ENCODE data around the gene CRISPLD2.

CRISPLD2 gene

DNA sequence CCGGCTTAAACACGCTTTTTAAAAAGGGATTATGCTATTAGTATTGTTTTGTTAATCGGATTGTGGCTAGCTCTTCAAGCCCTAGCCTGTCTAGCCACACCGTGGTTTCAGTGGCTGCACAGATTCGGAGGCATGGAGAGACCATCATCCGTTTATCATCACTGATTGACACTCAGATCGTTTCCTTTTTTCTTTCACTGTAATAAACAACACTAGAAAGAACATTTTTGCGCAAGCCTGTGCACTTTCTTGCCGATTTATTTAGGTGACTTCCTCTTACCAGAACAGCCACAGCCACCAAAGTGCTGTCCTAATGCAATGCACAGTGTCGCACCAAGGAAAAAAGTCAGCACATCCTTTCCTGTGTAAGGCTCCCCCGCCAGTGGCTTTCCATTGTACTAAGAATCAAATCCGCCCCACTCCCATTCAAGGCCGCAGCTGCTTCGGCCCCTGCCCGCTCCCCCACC, 78.2 kb downstream of the CRISPLD2 start:
- TF ChIP-seq, protein P1, sequence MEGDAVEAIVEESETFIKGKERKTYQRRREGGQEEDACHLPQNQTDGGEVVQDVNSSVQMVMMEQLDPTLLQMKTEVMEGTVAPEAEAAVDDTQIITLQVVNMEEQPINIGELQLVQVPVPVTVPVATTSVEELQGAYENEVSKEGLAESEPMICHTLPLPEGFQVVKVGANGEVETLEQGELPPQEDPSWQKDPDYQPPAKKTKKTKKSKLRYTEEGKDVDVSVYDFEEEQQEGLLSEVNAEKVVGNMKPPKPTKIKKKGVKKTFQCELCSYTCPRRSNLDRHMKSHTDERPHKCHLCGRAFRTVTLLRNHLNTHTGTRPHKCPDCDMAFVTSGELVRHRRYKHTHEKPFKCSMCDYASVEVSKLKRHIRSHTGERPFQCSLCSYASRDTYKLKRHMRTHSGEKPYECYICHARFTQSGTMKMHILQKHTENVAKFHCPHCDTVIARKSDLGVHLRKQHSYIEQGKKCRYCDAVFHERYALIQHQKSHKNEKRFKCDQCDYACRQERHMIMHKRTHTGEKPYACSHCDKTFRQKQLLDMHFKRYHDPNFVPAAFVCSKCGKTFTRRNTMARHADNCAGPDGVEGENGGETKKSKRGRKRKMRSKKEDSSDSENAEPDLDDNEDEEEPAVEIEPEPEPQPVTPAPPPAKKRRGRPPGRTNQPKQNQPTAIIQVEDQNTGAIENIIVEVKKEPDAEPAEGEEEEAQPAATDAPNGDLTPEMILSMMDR (conservative IDR thresholded peaks at IDR 0.05; ENCODE audit: low read length), result no peak
- DNase-seq (ENCODE audit: low read depth), result no peak
- no peak overlapping the region for H3K4me3 ChIP-seq (ENCODE audit: low read length)

DNA sequence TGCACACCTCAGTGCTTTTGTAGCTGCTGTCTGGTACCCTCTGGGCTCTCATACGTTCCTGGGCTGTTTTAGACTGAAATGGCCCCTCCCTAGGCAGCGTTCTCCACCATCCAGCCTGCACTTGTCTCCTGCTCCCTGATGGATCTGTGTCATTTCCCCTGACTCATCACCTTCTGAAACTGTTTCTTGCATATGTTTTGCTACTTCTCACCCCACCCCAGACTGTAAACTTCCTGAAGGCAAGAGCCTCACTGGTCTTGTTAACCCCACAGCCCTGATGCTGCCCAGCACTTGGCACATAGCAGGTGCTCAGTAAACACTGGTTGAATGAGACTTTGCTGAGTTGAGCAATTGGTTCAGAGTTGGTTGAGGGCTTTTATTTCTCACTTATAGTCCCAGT, 78.7 kb downstream of the CRISPLD2 start:
- H3K4me3 ChIP-seq (ENCODE audit: low read length), result no peak overlapping the region
- no peak for DNase-seq (ENCODE audit: low read depth)
- TF ChIP-seq, protein P1 (conservative IDR thresholded peaks at IDR 0.05; ENCODE audit: low read length), result no peak

DNA sequence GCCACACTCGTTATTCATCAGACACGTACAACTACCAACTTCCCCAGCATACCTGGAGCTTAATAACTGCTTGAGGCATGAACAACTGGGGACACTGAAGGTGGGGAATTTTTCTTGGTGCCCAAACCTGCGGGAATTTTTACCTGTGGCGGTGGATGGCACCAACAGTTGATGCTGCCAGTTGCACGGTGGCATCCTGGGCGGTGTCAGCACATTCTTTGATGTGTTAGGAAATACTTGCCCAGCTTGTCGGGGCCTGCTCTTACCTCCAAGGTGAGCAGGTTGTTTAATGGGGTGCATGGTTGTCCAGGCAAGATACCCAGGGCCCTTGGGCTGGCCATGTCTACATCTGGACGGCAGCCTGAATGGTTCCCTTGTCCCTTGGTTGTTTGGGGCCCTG, 79.6 kb downstream of the CRISPLD2 start:
- H3K4me3 ChIP-seq (ENCODE audit: low read length), result no peak overlapping the region
- TF ChIP-seq, protein P1 (conservative IDR thresholded peaks at IDR 0.05; ENCODE audit: low read length), result no peak
- no peak for DNase-seq (ENCODE audit: low read depth)

DNA sequence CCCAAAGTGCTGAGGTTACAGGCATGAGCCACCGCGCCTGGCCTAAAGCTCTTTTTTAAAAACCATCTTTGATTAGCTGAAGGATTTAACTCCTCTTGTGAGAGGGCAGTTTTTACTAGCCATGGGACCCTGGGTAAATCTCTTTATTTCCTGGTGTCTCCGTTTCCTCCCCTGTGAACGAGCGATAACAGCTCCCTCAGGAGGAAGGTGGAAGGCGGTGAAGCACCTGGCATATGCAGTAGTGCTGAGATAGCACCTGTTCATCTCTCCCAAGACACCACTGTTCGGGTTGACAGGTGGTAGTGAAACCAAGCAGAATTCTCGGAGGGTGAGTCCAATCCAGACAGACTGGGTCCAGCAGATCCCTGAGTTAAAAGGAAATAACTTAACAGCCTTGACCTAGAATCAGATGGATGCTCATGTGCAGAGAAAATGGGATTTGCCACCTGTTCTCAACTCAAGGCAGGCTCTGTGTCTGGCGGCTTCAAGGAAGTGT, 86.2 kb downstream of the CRISPLD2 start:
- TF ChIP-seq, protein P1 (conservative IDR thresholded peaks at IDR 0.05; ENCODE audit: low read length), result no peak
- DNase-seq (ENCODE audit: low read depth), result no peak
- H3K4me3 ChIP-seq (ENCODE audit: low read length), result no peak overlapping the region

DNA sequence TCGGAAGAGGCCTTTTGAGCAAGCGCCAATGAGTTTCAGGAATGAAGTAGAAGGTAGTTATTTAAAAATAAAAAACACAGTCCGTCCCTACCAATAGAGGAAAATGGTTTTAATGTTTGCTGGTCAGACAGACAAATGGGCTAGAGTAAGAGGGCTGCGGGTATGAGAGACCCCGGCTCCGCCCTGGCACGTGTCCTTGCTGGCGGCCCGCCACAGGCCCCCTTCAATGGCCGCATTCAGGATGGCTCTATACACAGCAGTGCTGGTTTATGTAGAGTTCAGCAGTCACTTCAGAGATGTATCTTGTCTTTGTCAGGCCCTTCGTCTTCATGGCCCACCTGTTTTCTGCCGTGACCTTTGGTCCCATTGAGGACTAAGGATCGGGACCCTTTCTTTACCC, 87.3 kb downstream of the CRISPLD2 start:
- no peak for DNase-seq (ENCODE audit: low read depth)
- TF ChIP-seq, protein P1 (conservative IDR thresholded peaks at IDR 0.05; ENCODE audit: low read length), result no peak
- H3K4me3 ChIP-seq (ENCODE audit: low read length), result no peak overlapping the region

DNA sequence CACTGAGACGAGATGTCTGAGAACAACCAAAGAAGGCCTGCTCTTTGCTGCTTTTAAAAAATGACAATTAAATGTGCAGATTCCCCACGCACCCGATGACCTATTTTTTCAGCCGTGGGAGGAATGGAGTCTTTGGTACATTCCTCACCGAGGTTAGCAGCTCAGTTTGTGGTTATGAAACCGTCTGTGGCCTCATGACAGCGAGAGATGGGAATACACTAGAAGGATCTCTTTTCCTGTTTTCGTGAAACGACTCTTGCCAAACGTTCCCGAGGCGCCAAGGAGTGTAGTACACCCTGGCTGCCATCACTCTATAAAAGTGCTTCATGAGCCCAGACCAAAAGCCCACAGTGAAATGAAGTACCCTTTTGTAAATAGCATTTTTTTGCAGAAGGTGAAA, 87.8 kb downstream of the CRISPLD2 start:
- DNase-seq (ENCODE audit: low read depth), result peak; percentile 61
- TF ChIP-seq, protein P1 (conservative IDR thresholded peaks at IDR 0.05; ENCODE audit: low read length), result no peak
- no peak overlapping the region for H3K4me3 ChIP-seq (ENCODE audit: low read length)

DNA sequence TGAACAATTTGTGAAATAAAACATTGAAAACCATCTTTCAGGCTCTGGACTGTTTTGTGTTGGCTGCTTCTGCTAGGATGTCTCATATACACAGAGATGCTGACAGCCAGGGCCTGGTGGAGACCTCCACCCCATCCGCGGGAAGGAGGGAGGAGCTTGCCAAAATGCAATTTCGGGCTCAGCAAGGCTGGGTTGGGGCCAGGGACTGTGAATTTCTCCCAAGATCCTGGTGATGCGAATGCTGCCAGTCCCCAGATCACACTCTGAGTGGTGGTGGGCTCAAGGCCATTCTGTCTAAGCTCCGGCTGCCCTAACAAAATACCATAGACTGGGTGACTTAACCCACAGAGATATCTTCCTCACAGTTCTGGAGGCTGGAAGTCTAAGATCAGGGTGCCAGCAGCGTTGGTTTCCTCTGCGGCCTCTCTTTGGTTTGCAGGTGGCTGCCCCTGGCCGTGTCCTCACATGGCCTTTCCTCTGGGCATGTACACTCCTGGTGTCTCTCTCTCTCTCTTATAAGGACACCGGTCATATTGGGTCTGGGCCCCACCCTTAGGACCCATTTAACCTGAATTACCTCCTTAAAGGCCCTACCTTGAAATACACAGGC, 89.8 kb downstream of the CRISPLD2 start:
- H3K4me3 ChIP-seq (ENCODE audit: low read length), result no peak overlapping the region
- DNase-seq (ENCODE audit: low read depth), result no peak
- TF ChIP-seq, protein P1 (conservative IDR thresholded peaks at IDR 0.05; ENCODE audit: low read length), result no peak
